ENCODE data around the gene ZNF410. TPM values are rescaled to one million over a fixed set of nuclear protein-coding genes. Genes with fewer than 3 reads are reported as not detected.

ZNF410 gene
- total and polyA plus RNA-seq, 2 of the 13 experiments (the other 11 are each of a cell fraction or from before 2014, with no cell fraction given): 19.2 to 44.3 TPM

- TF ChIP-seq ZNF280B (CRISPR knock-in tag; IDR thresholded peaks at IDR 0.05; ENCODE audit: borderline replicate concordance): peak; percentile 89; the same call in 1 of the 2 replicates
- no peak; the same call in 1 of the 2 replicates for TF ChIP-seq E2F2 (CRISPR knock-in tag; IDR thresholded peaks at IDR 0.05; ENCODE audit: borderline replicate concordance)
- peak; percentile 88; the same call in 1 of the 2 replicates for TF ChIP-seq ZNF788 (CRISPR knock-in tag; IDR thresholded peaks at IDR 0.05; ENCODE audit: borderline replicate concordance)
- peak; percentile 91 for TF ChIP-seq PHF20 (CRISPR knock-in tag; IDR thresholded peaks at IDR 0.05)
- no peak for TF ChIP-seq ZNF720 (CRISPR knock-in tag; IDR thresholded peaks at IDR 0.05)
- peak; percentile 84 for TF ChIP-seq ELF4 (CRISPR knock-in tag; IDR thresholded peaks at IDR 0.05; ENCODE audit: borderline replicate concordance)
- no peak for TF ChIP-seq ADNP (CRISPR knock-in tag; IDR thresholded peaks at IDR 0.05)
- TF ChIP-seq, protein P1, sequence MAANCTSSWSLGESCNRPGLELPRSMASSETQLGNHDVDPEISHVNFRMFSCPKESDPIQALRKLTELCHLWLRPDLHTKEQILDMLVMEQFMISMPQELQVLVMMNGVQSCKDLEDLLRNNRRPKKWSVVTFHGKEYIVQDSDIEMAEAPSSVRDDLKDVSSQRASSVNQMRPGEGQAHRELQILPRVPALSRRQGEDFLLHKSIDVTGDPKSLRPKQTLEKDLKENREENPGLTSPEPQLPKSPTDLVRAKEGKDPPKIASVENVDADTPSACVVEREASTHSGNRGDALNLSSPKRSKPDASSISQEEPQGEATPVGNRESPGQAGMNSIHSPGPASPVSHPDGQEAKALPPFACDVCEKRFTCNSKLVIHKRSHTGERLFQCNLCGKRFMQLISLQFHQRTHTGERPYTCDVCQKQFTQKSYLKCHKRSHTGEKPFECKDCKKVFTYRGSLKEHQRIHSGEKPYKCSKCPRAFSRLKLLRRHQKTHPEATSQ (CRISPR knock-in tag; IDR thresholded peaks at IDR 0.05; ENCODE audit: borderline replicate concordance): peak; percentile 67; the same call in 1 of the 2 replicates
- TF ChIP-seq ZNF451 (CRISPR knock-in tag; IDR thresholded peaks at IDR 0.05): peak; percentile 76; the same call in 1 of the 2 replicates
- TF ChIP-seq, protein P2, sequence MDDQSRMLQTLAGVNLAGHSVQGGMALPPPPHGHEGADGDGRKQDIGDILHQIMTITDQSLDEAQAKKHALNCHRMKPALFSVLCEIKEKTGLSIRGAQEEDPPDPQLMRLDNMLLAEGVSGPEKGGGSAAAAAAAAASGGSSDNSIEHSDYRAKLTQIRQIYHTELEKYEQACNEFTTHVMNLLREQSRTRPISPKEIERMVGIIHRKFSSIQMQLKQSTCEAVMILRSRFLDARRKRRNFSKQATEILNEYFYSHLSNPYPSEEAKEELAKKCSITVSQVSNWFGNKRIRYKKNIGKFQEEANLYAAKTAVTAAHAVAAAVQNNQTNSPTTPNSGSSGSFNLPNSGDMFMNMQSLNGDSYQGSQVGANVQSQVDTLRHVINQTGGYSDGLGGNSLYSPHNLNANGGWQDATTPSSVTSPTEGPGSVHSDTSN (CRISPR knock-in tag; IDR thresholded peaks at IDR 0.05; ENCODE audit: borderline replicate concordance): no peak; the same call in 1 of the 2 replicates
- peak; percentile 48; the same call in 1 of the 2 replicates for TF ChIP-seq PPARG (CRISPR knock-in tag; conservative IDR thresholded peaks at IDR 0.05)
- TF ChIP-seq SMC3 (IDR thresholded peaks at IDR 0.05; ENCODE audit: low read length): no peak
- TF ChIP-seq, protein P3, sequence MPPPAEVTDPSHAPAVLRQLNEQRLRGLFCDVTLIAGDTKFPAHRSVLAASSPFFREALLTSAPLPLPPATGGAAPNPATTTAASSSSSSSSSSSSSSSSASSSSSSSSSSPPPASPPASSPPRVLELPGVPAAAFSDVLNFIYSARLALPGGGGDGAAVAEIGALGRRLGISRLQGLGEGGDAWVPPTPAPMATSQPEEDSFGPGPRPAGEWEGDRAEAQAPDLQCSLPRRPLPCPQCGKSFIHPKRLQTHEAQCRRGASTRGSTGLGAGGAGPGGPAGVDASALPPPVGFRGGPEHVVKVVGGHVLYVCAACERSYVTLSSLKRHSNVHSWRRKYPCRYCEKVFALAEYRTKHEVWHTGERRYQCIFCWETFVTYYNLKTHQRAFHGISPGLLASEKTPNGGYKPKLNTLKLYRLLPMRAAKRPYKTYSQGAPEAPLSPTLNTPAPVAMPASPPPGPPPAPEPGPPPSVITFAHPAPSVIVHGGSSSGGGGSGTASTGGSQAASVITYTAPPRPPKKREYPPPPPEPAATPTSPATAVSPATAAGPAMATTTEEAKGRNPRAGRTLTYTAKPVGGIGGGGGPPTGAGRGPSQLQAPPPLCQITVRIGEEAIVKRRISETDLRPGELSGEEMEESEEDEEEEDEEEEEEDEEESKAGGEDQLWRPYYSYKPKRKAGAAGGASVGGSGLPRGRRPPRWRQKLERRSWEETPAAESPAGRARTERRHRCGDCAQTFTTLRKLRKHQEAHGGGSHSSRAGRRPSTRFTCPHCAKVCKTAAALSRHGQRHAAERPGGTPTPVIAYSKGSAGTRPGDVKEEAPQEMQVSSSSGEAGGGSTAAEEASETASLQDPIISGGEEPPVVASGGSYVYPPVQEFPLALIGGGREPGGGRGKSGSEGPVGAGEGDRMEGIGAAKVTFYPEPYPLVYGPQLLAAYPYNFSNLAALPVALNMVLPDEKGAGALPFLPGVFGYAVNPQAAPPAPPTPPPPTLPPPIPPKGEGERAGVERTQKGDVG (CRISPR knock-in tag; IDR thresholded peaks at IDR 0.05; ENCODE audit: borderline replicate concordance): peak; percentile 19; the same call in 1 of the 2 replicates
- TF ChIP-seq PCBP1 (IDR thresholded peaks at IDR 0.05; ENCODE audit: borderline replicate concordance, low read depth, low read length): peak; percentile 64; the same call in 1 of the 2 replicates
Observed at GRCh38 chr14:73949752-73950734, 63.4 kb downstream of the ZNF410 start, which contains the start of the genes COQ6 and FAM161B (continued).

All from HepG2 (cell line).